ENCODE data around the gene USP51. TPM values are rescaled to one million over a fixed set of nuclear protein-coding genes. Genes with fewer than 3 reads are reported as not detected.
"Not testable (repeated sequence)": the region's sequence is repeated elsewhere in the genome, so short reads cannot be mapped to it uniquely, and the experiment has no call there.

The USP51 gene
- total RNA-seq, 1 donor from 2014 or later: 1.0 TPM

DNA sequence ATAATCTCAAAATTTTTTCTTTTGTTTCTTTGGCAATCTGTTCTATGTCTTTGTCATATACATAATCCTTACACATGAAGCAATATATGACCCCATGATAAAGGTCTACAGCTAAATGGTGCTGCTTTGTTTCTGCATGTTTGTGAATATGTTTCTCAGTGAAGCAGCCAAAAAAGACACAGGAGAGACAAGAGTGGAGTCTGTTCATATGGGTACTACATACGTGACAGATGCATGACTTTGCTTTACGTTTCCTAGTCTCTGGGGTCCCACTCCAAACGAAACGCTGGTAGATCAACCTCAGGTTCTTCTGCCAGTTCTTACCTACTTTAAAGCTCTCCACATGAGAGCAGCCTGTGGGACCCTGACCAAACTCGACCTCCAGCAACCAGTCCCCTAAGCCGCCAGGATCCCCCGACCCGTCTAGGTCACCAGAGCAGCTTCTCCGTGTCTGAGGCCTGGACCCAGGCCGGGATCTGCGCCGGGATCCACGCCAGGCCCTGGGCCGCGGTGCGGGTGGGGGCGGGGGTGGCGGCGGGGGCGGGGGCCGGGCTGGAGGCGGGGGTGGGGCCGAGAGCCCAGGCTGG lies 1.5 kb downstream of the USP51 start:
- DNase-seq (ENCODE audit: low spot score): no peak
- no peak overlapping the region for H3K27ac Mint-ChIP-seq (ENCODE audit: unreplicated experiment)
- no peaks in the 10 kb centered on the region for H3K36me3 Mint-ChIP-seq (ENCODE audit: low read depth)
- peak overlapping the region; percentile 65 for H3K4me3 Mint-ChIP-seq (ENCODE audit: unreplicated experiment)
- H3K27me3 Mint-ChIP-seq (ENCODE audit: low read depth): no peaks in the 10 kb centered on the region
- TF ChIP-seq, protein P1, sequence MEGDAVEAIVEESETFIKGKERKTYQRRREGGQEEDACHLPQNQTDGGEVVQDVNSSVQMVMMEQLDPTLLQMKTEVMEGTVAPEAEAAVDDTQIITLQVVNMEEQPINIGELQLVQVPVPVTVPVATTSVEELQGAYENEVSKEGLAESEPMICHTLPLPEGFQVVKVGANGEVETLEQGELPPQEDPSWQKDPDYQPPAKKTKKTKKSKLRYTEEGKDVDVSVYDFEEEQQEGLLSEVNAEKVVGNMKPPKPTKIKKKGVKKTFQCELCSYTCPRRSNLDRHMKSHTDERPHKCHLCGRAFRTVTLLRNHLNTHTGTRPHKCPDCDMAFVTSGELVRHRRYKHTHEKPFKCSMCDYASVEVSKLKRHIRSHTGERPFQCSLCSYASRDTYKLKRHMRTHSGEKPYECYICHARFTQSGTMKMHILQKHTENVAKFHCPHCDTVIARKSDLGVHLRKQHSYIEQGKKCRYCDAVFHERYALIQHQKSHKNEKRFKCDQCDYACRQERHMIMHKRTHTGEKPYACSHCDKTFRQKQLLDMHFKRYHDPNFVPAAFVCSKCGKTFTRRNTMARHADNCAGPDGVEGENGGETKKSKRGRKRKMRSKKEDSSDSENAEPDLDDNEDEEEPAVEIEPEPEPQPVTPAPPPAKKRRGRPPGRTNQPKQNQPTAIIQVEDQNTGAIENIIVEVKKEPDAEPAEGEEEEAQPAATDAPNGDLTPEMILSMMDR (IDR thresholded peaks at IDR 0.05): no peak
- peaks cover 4% of the 10 kb centered on the region for H3K9me3 Mint-ChIP-seq (ENCODE audit: low read depth)
- H3K4me1 Mint-ChIP-seq (ENCODE audit: low read depth): peaks cover 6% of the 10 kb centered on the region

DNA sequence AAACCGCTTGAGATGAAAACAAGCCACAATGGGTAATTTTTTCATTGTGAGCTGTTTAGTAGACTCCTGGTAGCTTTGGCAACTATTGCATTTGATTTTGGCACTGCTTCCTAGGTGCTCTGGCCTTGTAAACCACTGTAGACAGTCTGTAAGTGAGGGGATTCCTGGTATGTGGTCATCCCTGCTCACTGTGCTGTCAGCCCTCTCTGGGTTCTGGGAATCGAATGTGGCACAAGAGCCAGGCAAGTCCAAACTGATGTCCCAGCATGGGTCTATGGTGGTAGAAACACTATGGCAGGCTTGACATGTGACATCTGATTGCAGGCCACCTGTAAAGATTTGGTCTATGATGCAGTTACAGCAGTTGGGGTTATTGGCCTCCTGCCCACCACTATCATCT lies 2.5 kb downstream of the USP51 start:
- H3K4me3 Mint-ChIP-seq (ENCODE audit: unreplicated experiment): no peak overlapping the region
- no peaks in the 10 kb centered on the region for H3K36me3 Mint-ChIP-seq (ENCODE audit: low read depth)
- H3K4me1 Mint-ChIP-seq (ENCODE audit: low read depth): peaks cover 6% of the 10 kb centered on the region
- peaks cover 4% of the 10 kb centered on the region for H3K9me3 Mint-ChIP-seq (ENCODE audit: low read depth)
- no peaks in the 10 kb centered on the region for H3K27me3 Mint-ChIP-seq (ENCODE audit: low read depth)
- TF ChIP-seq, protein P1 (IDR thresholded peaks at IDR 0.05): no peak
- no peak for DNase-seq (ENCODE audit: low spot score)
- no peak overlapping the region for H3K27ac Mint-ChIP-seq (ENCODE audit: unreplicated experiment)

DNA sequence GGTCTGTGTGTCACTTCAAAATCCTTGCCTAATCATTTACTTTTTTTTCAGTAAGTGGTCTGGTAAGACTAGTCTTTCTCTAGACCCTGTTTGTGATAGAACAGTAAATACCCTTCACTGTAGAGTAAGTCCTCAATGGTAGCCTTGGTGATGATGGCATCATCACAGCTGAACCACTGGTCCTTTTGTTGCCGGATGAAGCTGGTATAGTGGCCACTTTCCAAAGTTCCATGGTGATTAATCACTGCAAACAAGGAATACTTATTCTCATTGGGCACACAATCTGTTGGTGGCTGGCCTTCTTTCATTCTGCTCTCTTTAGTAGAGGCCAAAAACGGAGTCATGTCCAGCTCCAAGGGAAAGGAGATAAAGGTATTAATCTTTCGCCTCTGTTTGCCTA lies 2.9 kb downstream of the USP51 start:
- DNase-seq (ENCODE audit: low spot score): no peak
- no peak overlapping the region for H3K27ac Mint-ChIP-seq (ENCODE audit: unreplicated experiment)

DNA sequence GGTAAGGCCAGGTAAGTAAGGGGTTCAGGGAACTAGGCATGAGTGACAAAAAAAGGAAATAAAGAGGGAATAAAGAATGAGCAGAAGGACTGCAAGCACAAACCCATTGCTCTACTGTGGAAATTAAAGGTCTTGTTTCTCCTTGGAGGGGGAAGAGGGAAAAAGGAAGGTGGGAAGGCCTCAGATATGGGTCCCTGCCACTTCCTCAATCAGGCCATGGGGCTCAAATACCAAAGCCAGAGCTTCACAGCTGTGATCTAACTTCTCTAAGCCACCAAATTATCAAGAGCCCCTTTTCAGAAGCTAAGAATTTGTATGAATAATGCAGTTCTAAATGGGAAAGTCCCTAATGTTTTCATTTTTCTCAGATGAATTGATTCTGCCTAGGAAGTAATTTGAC lies 4.7 kb downstream of the USP51 start:
- Mint-ChIP-seq H3K36me3 (ENCODE audit: low read depth) (no peaks in the 10 kb centered on the region), H3K4me3 (ENCODE audit: unreplicated experiment) (no peak overlapping the region), H3K4me1 (ENCODE audit: low read depth) (peaks cover 6% of the 10 kb centered on the region), H3K9me3 (ENCODE audit: low read depth) (no peaks in the 10 kb centered on the region), H3K27me3 (ENCODE audit: low read depth) (no peaks in the 10 kb centered on the region), H3K27ac (ENCODE audit: unreplicated experiment) (no peak overlapping the region)
- TF ChIP-seq, protein P1 (IDR thresholded peaks at IDR 0.05): no peak
- DNase-seq (ENCODE audit: low spot score): no peak

More for the DNA sequence above, 2.9 kb downstream of the USP51 start:
- Mint-ChIP-seq H3K36me3 (ENCODE audit: low read depth) (no peaks in the 10 kb centered on the region), H3K4me1 (ENCODE audit: low read depth) (peaks cover 6% of the 10 kb centered on the region), H3K4me3 (ENCODE audit: unreplicated experiment) (no peak overlapping the region), H3K9me3 (ENCODE audit: low read depth) (peaks cover 4% of the 10 kb centered on the region), H3K27me3 (ENCODE audit: low read depth) (no peaks in the 10 kb centered on the region)
- TF ChIP-seq, protein P1 (IDR thresholded peaks at IDR 0.05): no peak

DNA sequence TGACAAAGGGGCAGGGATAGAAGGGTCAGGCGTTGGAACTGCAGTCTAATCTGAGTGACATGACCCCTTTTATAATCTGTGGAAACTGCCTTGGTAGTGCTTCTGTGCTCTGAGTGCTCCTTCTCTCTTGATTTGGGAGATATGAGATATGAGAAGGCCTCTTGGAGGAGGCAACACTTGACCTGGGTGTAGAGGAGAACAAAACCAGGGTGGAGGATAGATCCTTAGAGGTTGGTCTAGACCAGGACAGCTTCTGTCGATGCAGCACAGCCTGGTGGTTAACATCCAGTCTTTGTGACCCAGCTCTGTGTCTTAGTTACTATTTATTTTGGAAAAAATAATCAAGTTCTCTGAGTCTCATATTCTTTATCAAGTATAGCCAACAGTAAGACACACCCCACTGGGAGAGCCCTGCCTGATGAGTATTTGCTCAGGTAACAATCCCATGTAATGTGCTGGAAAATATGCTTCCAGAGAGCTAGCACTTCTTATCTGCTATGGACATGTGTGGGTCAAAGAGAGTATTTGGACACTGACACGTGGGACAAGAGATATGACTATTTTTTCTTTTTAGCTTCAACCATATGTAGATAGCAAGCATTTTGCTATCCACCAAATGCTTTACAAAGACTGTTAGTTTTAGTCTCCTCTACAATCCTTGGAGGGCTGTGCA lies 9.1 kb downstream of the USP51 start:
- Mint-ChIP-seq H3K4me1 (ENCODE audit: low read depth) (no peaks in the 10 kb centered on the region), H3K9me3 (ENCODE audit: low read depth) (no peaks in the 10 kb centered on the region), H3K36me3 (ENCODE audit: low read depth) (no peaks in the 10 kb centered on the region), H3K27me3 (ENCODE audit: low read depth) (no peaks in the 10 kb centered on the region), H3K27ac (ENCODE audit: unreplicated experiment) (no peak overlapping the region), H3K4me3 (ENCODE audit: unreplicated experiment) (no peak overlapping the region)
- DNase-seq (ENCODE audit: low spot score): no peak
- TF ChIP-seq, protein P1 (IDR thresholded peaks at IDR 0.05): no peak

DNA sequence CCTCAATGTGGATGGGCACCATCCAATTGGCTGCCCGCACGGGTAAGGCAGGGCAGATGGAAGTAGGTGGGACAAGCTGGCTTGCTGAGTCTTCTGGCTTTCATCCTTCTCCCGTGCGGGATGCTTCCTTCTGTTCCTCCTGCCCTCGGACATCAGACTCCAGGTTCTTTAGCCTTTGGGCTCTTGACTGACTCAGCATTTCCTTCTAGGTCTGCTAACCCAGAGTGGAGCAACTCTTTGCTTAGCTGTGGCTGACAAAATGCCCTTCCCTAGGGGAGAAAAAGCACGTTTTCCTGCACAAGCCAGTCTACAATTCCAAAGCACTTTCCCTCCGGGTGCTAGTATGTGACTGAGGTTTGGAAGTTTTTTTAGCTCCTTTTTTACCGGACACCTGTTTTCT lies 9.7 kb downstream of the USP51 start:
- not testable (repeated sequence) for H3K9me3 Mint-ChIP-seq (ENCODE audit: low read depth); H3K27ac Mint-ChIP-seq (ENCODE audit: unreplicated experiment); H3K27me3 Mint-ChIP-seq (ENCODE audit: low read depth); H3K4me3 Mint-ChIP-seq (ENCODE audit: unreplicated experiment); DNase-seq (ENCODE audit: low spot score); H3K4me1 Mint-ChIP-seq (ENCODE audit: low read depth); H3K36me3 Mint-ChIP-seq (ENCODE audit: low read depth)

DNA sequence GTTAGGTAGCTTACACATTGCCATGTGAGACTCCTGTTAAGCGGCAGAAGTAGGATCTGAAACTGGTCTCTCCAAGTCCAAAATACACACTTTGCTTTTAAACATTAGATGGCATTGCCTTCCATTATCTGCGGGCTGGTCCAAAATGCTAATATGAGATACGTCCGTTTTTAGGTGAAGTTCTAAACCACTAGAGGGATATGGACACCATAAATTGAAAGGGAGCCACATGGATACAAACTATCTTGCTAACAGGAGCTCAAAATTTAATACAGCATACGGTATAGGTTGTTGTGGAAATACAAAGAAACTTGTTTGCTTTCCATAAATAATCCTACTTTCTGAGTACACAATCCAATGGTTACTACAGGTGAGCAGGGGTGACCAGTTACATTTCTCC lies 23.9 kb downstream of the USP51 start:
- H3K4me3 Mint-ChIP-seq (ENCODE audit: unreplicated experiment); H3K9me3 Mint-ChIP-seq (ENCODE audit: low read depth); H3K27me3 Mint-ChIP-seq (ENCODE audit: low read depth); H3K36me3 Mint-ChIP-seq (ENCODE audit: low read depth); H3K4me1 Mint-ChIP-seq (ENCODE audit: low read depth); H3K27ac Mint-ChIP-seq (ENCODE audit: unreplicated experiment); DNase-seq (ENCODE audit: low spot score): not testable (repeated sequence)

DNA sequence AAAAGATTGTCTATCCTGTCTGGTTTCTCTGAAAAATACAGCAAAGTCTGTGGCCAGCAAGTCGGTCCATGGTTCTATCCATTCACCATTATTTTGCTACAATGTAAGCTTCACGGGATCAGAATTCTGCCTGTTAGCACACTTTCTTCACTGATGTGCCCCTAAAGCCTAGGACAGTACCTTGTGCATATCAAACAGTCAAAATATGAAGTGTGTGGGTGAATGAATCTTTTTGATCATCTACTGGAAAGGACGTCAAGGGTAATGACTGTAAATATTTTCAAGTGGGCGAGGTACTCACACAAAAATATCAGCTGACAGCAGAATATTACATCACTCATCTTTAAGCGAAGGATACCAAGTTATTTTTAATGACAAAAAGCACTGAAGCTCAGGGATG lies 24.5 kb downstream of the USP51 start:
- not testable (repeated sequence) for H3K4me3 Mint-ChIP-seq (ENCODE audit: unreplicated experiment); H3K27me3 Mint-ChIP-seq (ENCODE audit: low read depth); H3K27ac Mint-ChIP-seq (ENCODE audit: unreplicated experiment); H3K4me1 Mint-ChIP-seq (ENCODE audit: low read depth); H3K9me3 Mint-ChIP-seq (ENCODE audit: low read depth); H3K36me3 Mint-ChIP-seq (ENCODE audit: low read depth); DNase-seq (ENCODE audit: low spot score)
